Fibroblast of lung (primary cell): ENCODE data around the gene CFAP52. TPM values are rescaled to one million over a fixed set of nuclear protein-coding genes. Genes with fewer than 3 reads are reported as not detected.

ENCODE experiments used
- DNase-seq, 2 donors: peaks; one replicate each; pipeline versions ENCODE4 v3.0.0 to v3.0.0-alpha.2; 2010; ENCODE audit warnings: low read depth in 2 of 2
- H2AFZ ChIP-seq: 2 replicates; pipeline ENCODE4 v1.5.1; 2012; ENCODE audit warnings: low read length, control low read depth, inconsistent platforms
- H3K27ac ChIP-seq: 2 replicates; pipeline ENCODE4 v1.5.1; 2011; ENCODE audit warnings: low read length, control low read depth; ENCODE audit not compliant: insufficient read depth
- H3K27me3 ChIP-seq: 2 replicates; pipeline ENCODE4 v1.5.1; 2011; ENCODE audit warnings: mild to moderate bottlenecking, low read length; ENCODE audit not compliant: control insufficient read depth, insufficient read depth
- H3K36me3 ChIP-seq: 2 replicates; pipeline ENCODE4 v1.5.1; 2011; ENCODE audit warnings: low read length; ENCODE audit not compliant: control insufficient read depth, insufficient read depth
- H3K4me1 ChIP-seq: 2 replicates; pipeline ENCODE4 v1.5.1; 2011; ENCODE audit warnings: low read length; ENCODE audit not compliant: control insufficient read depth, insufficient read depth; ENCODE audit errors: extremely low read depth
- H3K4me2 ChIP-seq: 2 replicates; pipeline ENCODE4 v1.5.1; 2011; ENCODE audit warnings: low read length, control low read depth; ENCODE audit not compliant: insufficient read depth; ENCODE audit errors: extremely low read depth
- H3K4me3 ChIP-seq, 4 experiments: fragments of 200-600 bp in 1 of 4; sonication (generic) in 1 of 4; replicated peaks in 1 of 4; 2 replicates each; pipeline ENCODE4 v1.5.1; 2011 to 2016; ENCODE audit warnings: low read length in 4 of 4, low read depth in 3 of 4, mild to moderate bottlenecking in 3 of 4, control low read depth in 2 of 4, inconsistent platforms in 1 of 4, mixed read lengths in 1 of 4; ENCODE audit not compliant: insufficient read depth in 1 of 4; ENCODE audit errors: control extremely low read depth in 1 of 4
- H3K79me2 ChIP-seq: 2 replicates; pipeline ENCODE4 v1.5.1; 2012; ENCODE audit warnings: mild to moderate bottlenecking, low read length, inconsistent platforms; ENCODE audit not compliant: control insufficient read depth, insufficient read depth
- H3K9ac ChIP-seq: 2 replicates; pipeline ENCODE4 v1.5.1; 2011; ENCODE audit warnings: mild to moderate bottlenecking, low read length, control low read depth; ENCODE audit not compliant: insufficient read depth
- H3K9me3 ChIP-seq: 2 replicates; pipeline ENCODE4 v1.5.1; 2012; ENCODE audit warnings: low read depth, low read length; ENCODE audit not compliant: control insufficient read depth, insufficient read depth
- H4K20me1 ChIP-seq: 2 replicates; pipeline ENCODE4 v1.5.1; 2011; ENCODE audit warnings: low read length; ENCODE audit not compliant: control insufficient read depth, insufficient read depth; ENCODE audit errors: extremely low read depth
- EZH2 ChIP-seq: IDR thresholded peaks from 2 replicates; pipeline ENCODE4 v1.5.1; 2012; ENCODE audit warnings: low read length, control low read depth, mild to moderate bottlenecking; ENCODE audit errors: missing control alignments
- polyA plus RNA-seq, 2 donors: library from polyadenylated mRNA; depleted of rRNA in 1 of 2; stranded (reverse) in 1 of 2; unstranded in 1 of 2; fragments of >200 nt; gene quantifications; 2 replicates each; pipeline ENCODE4 v1.2.1, GENCODE V29; 2011 to 2012; ENCODE audit warnings: missing spikeins in 1 of 2
- total RNA-seq: library from RNA; depleted of rRNA; stranded (reverse); fragments of >200 nt; gene quantifications from 2 replicates; pipeline ENCODE4 v1.2.1, GENCODE V29; 2014
- TF ChIP-seq, protein P1 (sequence below), 2 donors: IDR thresholded peaks in 1 of 2; conservative IDR thresholded peaks in 1 of 2; 1 replicate in 1 of 2; 2 replicates in 1 of 2; pipeline ENCODE4 v1.5.1; 2011 to 2012; ENCODE audit warnings: low read length in 2 of 2, control low read depth in 1 of 2, inconsistent platforms in 1 of 2, low read depth in 1 of 2, mild to moderate bottlenecking in 1 of 2

The CFAP52 gene
- total and polyA plus RNA-seq, 2 donors (not counting 1 experiment from before 2014, with no cell fraction given): 0.33 TPM; not detected in 1

DNA sequence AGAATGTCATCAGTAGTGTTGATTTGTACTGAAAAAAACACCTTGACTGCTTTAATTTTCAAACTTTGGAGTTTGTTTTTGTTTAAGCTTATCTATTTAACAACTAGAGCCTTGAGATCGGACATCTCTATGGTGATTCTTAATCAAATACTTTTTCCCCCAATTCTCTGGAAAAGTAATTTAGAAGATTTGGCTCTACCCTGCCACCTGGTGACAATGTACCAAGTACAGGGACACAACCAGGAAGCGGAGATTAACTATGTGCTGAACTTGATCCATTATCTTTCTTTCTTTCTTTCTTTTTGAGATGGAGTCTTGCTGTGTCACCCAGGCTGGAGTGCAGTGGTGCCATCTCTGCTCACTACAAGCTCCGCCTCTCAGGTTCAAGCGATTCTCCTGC, 99.6 kb downstream of the CFAP52 start:
- no peaks in the 10 kb centered on the region for H3K4me1 ChIP-seq
- no peaks in the 10 kb centered on the region for H3K27me3 ChIP-seq
- H4K20me1 ChIP-seq: no peaks in the 10 kb centered on the region
- no peaks in the 10 kb centered on the region for H3K79me2 ChIP-seq
- H3K36me3 ChIP-seq: no peaks in the 10 kb centered on the region
- no peak overlapping the region for H3K9ac ChIP-seq
- DNase-seq: no peak
- H3K27ac ChIP-seq: no peak overlapping the region
- no peak for TF ChIP-seq EZH2
- TF ChIP-seq, protein P1, sequence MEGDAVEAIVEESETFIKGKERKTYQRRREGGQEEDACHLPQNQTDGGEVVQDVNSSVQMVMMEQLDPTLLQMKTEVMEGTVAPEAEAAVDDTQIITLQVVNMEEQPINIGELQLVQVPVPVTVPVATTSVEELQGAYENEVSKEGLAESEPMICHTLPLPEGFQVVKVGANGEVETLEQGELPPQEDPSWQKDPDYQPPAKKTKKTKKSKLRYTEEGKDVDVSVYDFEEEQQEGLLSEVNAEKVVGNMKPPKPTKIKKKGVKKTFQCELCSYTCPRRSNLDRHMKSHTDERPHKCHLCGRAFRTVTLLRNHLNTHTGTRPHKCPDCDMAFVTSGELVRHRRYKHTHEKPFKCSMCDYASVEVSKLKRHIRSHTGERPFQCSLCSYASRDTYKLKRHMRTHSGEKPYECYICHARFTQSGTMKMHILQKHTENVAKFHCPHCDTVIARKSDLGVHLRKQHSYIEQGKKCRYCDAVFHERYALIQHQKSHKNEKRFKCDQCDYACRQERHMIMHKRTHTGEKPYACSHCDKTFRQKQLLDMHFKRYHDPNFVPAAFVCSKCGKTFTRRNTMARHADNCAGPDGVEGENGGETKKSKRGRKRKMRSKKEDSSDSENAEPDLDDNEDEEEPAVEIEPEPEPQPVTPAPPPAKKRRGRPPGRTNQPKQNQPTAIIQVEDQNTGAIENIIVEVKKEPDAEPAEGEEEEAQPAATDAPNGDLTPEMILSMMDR (conservative IDR thresholded peaks at IDR 0.05 in 1 of 2, IDR thresholded peaks at IDR 0.05 in 1 of 2; ENCODE audit: low read depth in 1 of 2, low read length in 2 of 2): no peak
- H3K4me3 ChIP-seq: no peak overlapping the region
- no peak overlapping the region for H3K4me2 ChIP-seq
- H3K9me3 ChIP-seq: no peaks in the 10 kb centered on the region
- no peak overlapping the region for H2AFZ ChIP-seq

DNA sequence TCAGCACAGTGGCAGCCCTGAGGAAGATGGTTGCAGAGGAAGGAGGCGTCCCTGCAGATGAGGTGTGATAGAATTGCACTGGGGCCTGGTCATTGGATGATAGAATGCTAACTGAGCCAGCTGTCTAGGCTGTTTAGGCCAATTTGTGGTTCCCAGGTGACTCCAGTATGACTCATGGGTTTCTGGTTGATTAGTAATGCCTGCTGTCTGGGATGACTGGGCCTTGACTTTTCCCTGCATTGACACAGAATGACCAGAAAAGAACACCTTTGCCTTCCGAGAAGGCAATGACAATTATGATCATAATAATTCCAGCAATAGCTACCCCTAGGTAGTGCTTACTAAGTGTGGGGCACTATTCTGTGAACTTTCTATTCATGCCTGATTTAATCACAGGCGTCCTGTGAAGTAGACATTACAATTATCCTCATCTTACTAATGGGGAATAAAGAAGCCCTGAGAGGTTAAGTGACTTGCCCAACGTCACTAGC, 100.4 kb downstream of the CFAP52 start:
- H3K36me3 ChIP-seq: no peaks in the 10 kb centered on the region
- no peak overlapping the region for H3K4me3 ChIP-seq
- DNase-seq: peak; percentile 1 to 94
- no peak overlapping the region for H3K27ac ChIP-seq
- H3K79me2 ChIP-seq: no peaks in the 10 kb centered on the region
- H3K27me3 ChIP-seq: no peaks in the 10 kb centered on the region
- no peak overlapping the region for H3K4me2 ChIP-seq
- H3K9me3 ChIP-seq: no peaks in the 10 kb centered on the region
- no peak overlapping the region for H2AFZ ChIP-seq
- no peak overlapping the region for H3K9ac ChIP-seq
- no peak for TF ChIP-seq EZH2
- TF ChIP-seq, protein P1 (conservative IDR thresholded peaks at IDR 0.05 in 1 of 2, IDR thresholded peaks at IDR 0.05 in 1 of 2; ENCODE audit: low read depth in 1 of 2, low read length in 2 of 2): no peak
- no peaks in the 10 kb centered on the region for H4K20me1 ChIP-seq
- no peaks in the 10 kb centered on the region for H3K4me1 ChIP-seq

DNA sequence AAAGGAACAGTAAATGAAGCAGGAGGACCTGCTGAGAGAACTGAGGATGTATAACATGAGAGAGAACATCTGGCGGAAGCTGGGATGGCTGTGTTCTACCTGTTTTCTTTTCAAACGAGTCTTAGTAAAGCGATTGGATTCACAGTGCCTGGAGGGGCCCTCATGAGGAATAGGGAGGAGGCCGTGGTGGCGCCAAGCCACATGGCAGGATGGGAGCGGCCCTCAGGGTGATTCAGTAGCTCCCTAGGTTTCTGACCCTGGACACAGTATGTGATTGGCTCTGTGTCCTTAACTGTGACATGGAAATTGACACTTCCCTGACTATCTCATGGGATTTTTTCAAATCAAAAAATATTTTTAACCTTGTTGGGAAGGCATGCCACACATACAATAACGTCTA, 101.0 kb downstream of the CFAP52 start:
- Histone ChIP-seq H3K27ac (no peak overlapping the region), H3K4me1 (no peaks in the 10 kb centered on the region), H3K4me2 (no peak overlapping the region), H4K20me1 (no peaks in the 10 kb centered on the region), H3K9ac (no peak overlapping the region), H2AFZ (no peak overlapping the region), H3K79me2 (no peaks in the 10 kb centered on the region), H3K27me3 (no peaks in the 10 kb centered on the region), H3K36me3 (no peaks in the 10 kb centered on the region), H3K9me3 (no peaks in the 10 kb centered on the region), H3K4me3 (no peak overlapping the region)
- TF ChIP-seq EZH2: no peak
- TF ChIP-seq, protein P1 (conservative IDR thresholded peaks at IDR 0.05 in 1 of 2, IDR thresholded peaks at IDR 0.05 in 1 of 2; ENCODE audit: low read depth in 1 of 2, low read length in 2 of 2): no peak
- peak in 1 of 2 donors; percentile 14 for DNase-seq
